GM19023 (cell line): ENCODE results near the gene HMCES.
A peak's percentile ranks its signal among the peaks of the same experiment; 100 is the strongest.
"Not testable (repeated sequence)": the region's sequence is repeated elsewhere in the genome, so short reads cannot be mapped to it uniquely, and the experiment has no call there.

Source experiments
- ATAC-seq: cut with Tn5 transposase; IDR thresholded peaks from one replicate; pipeline ENCODE4 v1.9.1; 2021; ENCODE audit warnings: mild to moderate bottlenecking, moderate library complexity; ENCODE audit not compliant: unreplicated experiment

HMCES gene

GRCh38 chr3:129256270-129256669, 22.4 kb upstream of the HMCES start:
- ATAC-seq = no peak

DNA sequence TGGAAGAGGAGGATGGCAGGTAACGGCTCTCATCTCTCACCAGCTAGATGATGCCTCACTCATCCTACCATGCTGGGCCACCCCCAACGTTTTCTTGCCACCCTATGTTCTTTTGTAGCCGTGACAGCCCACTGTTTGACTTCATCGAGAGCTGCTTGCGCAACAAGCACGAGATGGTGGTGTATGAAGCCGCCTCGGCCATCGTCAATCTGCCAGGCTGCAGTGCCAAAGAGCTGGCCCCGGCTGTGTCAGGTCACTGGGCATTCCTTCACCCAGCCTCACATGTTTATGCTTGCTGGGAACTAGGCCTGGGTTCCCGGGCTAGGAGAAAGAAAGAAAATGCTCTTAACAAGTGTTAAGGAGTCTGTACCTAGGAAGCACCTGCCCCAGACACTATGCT, 21.1 kb upstream of the HMCES start:
- no peak for ATAC-seq

- no peak for ATAC-seq
These were observed 18.8 kb upstream of the HMCES start for GRCh38 chr3:129259612-129260477.

DNA sequence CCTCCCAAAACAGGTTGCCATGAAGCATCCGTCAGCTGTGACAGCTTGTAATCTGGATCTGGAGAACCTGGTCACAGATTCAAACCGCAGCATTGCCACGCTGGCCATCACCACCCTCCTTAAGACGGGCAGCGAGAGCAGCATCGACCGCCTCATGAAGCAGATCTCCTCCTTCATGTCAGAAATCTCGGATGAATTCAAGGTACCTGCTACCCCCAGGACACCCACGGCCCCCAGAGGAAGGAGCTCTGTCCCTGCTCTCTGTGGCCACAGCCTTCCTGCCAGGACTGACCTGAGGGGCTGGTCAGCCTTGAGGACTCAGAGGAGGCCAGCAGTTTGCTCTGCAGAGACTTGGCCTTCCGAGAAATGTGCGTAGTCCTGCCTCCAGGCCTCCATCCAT, 18.1 kb upstream of the HMCES start:
- ATAC-seq = no peak

- ATAC-seq = no peak
These were observed 16.8 kb upstream of the HMCES start for GRCh38 chr3:129261894-129262293.

DNA sequence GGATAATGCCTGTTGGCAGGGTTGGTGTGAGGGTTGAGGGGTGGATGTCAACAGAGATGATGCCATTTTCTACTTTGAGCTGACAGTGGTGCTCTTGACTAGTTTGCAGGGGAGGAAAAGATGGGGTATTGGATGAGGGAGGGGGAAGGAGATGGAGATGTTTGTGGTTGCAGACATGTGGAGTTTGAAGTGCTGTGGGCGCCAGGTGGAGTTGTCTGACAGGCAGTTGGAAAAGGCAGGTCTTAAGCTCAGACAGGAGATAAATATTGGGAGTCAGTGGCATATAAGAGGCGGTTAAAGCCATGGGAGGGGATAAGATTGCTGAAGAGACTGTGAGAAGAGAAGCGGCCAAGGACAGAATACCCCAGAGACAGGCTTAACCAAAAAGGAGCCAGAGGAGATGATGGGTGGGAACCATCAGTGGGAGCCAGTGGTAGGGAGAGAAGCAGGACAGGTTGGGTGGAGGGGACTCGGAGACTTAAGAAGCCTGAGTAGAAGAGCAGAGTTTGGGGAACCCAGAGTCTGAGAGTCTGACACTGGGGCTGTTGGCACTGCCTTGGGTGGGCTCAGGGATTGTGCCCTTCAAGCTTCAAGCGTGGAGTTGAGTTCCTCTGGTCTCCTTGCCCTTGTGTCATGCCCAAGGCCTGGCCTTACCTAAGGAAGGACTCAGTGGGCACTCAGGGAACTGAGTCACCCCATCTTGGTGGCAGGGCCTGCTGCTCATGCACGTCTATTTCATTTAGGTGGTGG, 15.3 kb upstream of the HMCES start:
- ATAC-seq = no peak

GRCh38 chr3:129264994-129265393, 13.7 kb upstream of the HMCES start:
- not testable (repeated sequence) for ATAC-seq

DNA sequence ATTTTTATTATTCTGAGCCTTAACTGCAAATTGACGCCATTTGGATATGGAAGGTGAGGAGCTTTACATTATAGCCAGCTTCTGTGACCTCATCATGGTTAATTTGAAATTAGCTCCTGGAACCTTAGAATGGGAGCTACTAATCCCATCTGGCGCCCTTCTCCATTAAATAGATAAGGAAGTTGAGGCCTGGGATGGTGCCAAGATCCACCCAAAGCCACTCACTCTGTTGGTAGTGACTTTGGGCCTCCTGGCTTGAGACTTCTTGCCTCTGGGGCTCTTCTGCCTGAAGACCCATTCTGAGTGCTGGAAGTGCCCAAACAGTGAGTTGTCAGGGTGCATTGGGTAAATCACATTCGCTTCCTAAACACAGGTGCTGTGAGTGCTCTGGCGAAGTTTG, 12.0 kb upstream of the HMCES start:
- ATAC-seq = no peak

- ATAC-seq = no peak
These were observed 10.3 kb upstream of the HMCES start for GRCh38 chr3:129268396-129268795.

GRCh38 chr3:129271674-129272073, 7.0 kb upstream of the HMCES start:
- ATAC-seq = no peak

DNA sequence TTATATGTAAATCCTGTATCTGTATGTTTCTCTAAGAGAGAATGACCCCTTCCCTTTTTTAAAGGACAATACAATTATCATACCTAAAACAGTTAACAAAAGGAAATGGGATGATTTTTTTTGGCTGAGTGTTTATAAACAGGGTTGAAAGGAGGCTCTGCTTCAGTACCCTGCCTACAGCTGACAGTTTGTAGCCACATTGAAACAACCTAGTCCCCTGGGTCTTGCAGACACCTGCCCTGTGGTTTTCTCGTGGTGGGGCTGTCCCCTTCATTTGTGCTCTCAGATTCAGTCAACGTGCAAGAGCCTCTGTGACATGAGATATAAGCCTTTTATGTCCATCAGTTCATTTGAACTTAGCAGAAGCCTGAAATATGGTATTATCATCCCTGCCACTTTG, 2.3 kb upstream of the HMCES start:
- peak; percentile 85 for ATAC-seq

- no peak for ATAC-seq
These were observed 820 bp upstream of the HMCES start for GRCh38 chr3:129277829-129278271.

- ATAC-seq = peak; percentile 2
These were observed 566 bp downstream of the HMCES start for GRCh38 chr3:129278966-129279906.

GRCh38 chr3:129280183-129280582, 1.5 kb downstream of the HMCES start:
- ATAC-seq = no peak

DNA sequence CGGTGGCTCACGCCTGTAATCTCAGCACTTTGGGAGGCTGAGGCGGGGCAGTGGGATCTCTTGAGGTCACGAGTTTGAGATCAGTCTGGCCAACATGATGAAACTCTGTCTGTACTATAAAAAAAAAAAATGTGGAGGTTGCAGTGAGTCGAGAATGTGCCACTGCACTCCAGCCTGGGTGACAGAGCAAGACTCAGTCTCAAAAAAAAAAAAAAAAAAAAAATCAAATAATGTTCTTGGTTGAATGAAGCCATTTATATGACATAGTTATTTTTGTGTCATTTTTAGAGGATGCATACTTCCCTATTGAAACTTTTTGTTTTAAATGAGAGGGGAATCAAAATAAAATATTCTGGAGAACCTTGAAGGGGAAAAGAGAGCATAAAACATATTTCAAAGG, 3.1 kb downstream of the HMCES start:
- no peak for ATAC-seq

DNA sequence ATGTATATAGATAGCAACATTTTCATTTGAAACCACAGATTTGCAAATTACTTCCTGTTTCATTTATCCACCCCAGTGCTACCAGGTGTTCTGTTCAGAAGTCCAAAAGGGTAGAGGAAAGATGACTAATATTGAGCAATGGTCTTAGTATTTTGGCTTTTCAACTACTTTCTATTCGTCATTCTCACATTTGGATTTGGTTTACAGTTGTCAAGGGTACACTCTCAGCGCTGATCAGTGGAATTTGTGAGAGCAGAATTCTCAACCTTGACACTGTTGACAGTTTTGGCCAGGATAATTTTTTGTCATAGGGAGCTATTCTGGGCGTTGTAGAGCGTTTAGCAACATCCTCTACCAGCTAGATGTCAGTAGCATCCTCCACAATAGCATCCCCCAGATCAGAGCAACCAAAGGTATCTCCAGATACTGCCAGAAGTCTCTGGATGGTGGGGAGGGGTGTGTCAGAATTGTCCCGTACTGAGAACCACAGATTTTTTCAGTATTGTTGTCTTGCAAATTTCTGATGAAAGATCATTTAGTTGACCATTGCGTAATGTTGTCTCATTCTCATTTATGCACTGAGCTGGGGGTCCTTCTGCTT, 4.2 kb downstream of the HMCES start:
- peak; percentile 52 for ATAC-seq

- ATAC-seq = no peak
These were observed 7.4 kb downstream of the HMCES start for GRCh38 chr3:129286081-129286480.

DNA sequence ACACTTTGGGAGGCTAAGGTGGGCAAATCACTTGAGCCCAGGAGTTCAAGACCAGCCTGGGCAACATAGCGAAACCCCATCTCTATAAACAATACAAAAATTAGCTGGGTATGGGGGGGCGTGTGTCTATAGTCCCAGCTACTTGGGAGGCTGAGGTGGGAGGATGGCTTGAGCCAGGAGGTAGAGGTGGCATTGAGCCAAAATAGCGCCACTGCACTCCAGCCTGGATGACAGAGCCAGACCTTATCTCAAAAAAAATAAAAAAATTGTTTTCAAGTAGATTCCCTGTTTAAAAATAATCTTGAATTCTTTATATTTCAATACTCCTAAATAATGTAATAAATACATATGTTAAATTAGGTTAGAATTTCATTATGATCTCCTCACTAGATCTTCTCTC, 9.8 kb downstream of the HMCES start:
- ATAC-seq = no peak

DNA sequence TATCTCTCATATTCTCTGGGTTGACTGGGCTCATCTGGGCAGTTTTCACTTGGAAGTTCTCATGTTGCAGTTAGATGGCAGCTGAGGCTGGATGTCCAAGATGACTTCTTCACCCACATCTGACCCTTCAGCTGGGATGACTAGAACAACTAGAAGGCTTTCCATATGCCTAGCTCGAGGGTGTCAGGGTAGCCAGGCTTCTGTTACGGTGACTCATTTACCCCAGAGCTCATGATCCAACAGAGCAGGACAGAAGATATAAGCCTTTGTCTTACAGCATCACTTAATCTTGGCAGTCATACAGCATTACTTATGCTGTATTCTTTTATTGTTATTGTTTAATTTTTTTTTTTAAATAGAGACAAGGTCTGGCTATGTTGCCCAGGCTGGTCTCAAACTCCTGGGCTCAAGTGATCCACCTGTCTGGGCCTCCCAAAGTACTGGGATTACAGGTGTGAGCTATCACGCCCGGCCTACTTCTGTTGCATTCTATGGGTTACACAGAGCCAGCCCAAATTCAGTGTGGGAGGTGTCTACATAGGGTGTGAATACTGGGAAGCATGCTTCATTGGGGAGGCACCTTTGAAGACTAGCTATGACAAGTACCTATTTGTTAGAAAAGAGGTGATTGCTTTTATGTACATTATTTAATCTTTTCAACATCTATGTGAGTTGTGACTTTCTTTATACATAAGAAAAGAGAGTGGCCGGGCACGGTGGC, 10.7 kb downstream of the HMCES start:
- no peak for ATAC-seq
